K562 (cell line): ENCODE measurements around the gene SPATS2L. TPM values are rescaled to one million over a fixed set of nuclear protein-coding genes. Genes with fewer than 3 reads are reported as not detected.

Experiments
- ATAC-seq: fragments of 200-7000 bp; cut with Tn5 transposase; 3 replicates; pipeline ENCODE4 v1.9.1; 2020; ENCODE audit warnings: moderate library complexity
- BruUV-seq: library from RNA; stranded (reverse); fragments of 400-500 nt; replicated peaks from 2 replicates; lab custom pipeline; 2021; lab: Mats Ljungman, UMichigan
- CTCF ChIA-PET: fragments of 300-600 bp; formaldehyde crosslinking; extraction: SDS; loops from one replicate; lab custom pipeline; 2021; ENCODE audit warnings: low intra/inter-chr PET ratio; lab: Yijun Ruan, JAX
- POLR2A ChIA-PET: fragments of 300-600, 350-650 bp; sonication (Branson Sonifier 250); formaldehyde crosslinking; extraction: SDS; loops from one replicate; lab custom pipeline; 2021; ENCODE audit warnings: antibody characterized with exemption, inconsistent platforms; lab: Yijun Ruan, JAX
- DNase-seq, 4 experiments: peaks; one replicate each; pipeline versions ENCODE4 v3.0.0 to v3.0.0-alpha.2; 2011 to 2018; ENCODE audit warnings: low spot score in 3 of 4, mixed read lengths in 3 of 4; ENCODE audit errors: extremely low read depth in 1 of 4
- FAIRE-seq: peaks from 2 replicates; lab custom pipeline; 2011; peaks lifted over from hg19 to GRCh38; lab: Jason Lieb, UNC
- H2AFZ ChIP-seq: 2 replicates; pipeline ENCODE4 v1.6.0; 2011; ENCODE audit warnings: low read depth, low read length, control low read depth, inconsistent platforms
- H3K27ac ChIP-seq: fragments of 200-600 bp; 3 replicates; pipeline ENCODE4 v1.8.0; 2011; ENCODE audit warnings: low read depth, mild to moderate bottlenecking, control low read depth, inconsistent platforms, low read length, moderate library complexity, mixed read lengths; ENCODE audit errors: extremely low read depth
- H3K27me3 ChIP-seq, 2 experiments: fragments of 300-600 bp in 1 of 2; 2 replicates in 1 of 2; 3 replicates in 1 of 2; pipeline versions ENCODE4 v1.6.0 to v1.8.0; 2011; ENCODE audit warnings: inconsistent platforms in 2 of 2, low read length in 2 of 2, mild to moderate bottlenecking in 1 of 2, mixed read lengths in 1 of 2, moderate library complexity in 1 of 2; ENCODE audit not compliant: control insufficient read depth in 2 of 2, insufficient read depth in 2 of 2
- H3K36me3 ChIP-seq: fragments of 300-600 bp; 3 replicates; pipeline ENCODE4 v1.8.0; 2011; ENCODE audit warnings: mild to moderate bottlenecking, low read length, inconsistent platforms; ENCODE audit not compliant: control insufficient read depth, insufficient read depth
- H3K4me1 ChIP-seq, 2 experiments: fragments of 200-600 bp in 1 of 2; replicated peaks in 1 of 2; 2 replicates in 1 of 2; 3 replicates in 1 of 2; pipeline versions ENCODE4 v1.5.1 to v1.8.0; 2011; ENCODE audit warnings: inconsistent platforms in 2 of 2, low read length in 2 of 2, mild to moderate bottlenecking in 1 of 2, mixed read lengths in 1 of 2, moderate library complexity in 1 of 2; ENCODE audit not compliant: control insufficient read depth in 2 of 2, insufficient read depth in 2 of 2
- H3K4me2 ChIP-seq: 2 replicates; pipeline ENCODE4 v1.6.1; 2011; ENCODE audit warnings: low read length, control low read depth, inconsistent platforms, mixed read lengths; ENCODE audit not compliant: insufficient read depth
- H3K4me3 ChIP-seq: fragments of 200-600 bp; sonication (generic), shearing (Covaris generic); 2 replicates; pipeline ENCODE4 v1.5.1; 2016; ENCODE audit warnings: control low read depth, inconsistent platforms
- H3K79me2 ChIP-seq: fragments of 200-600 bp; 3 replicates; pipeline ENCODE4 v1.8.0; 2011; ENCODE audit warnings: low read length, inconsistent platforms; ENCODE audit not compliant: control insufficient read depth, insufficient read depth
- H3K9ac ChIP-seq, 2 experiments: 2 replicates each; pipeline versions ENCODE4 v1.6.0 to v1.6.1; 2011; ENCODE audit warnings: low read depth in 2 of 2, low read length in 2 of 2, control low read depth in 1 of 2, inconsistent platforms in 1 of 2, mild to moderate bottlenecking in 1 of 2, mixed read lengths in 1 of 2; ENCODE audit not compliant: insufficient read depth in 1 of 2
- H3K9me1 ChIP-seq: one replicate; pipeline ENCODE4 v1.6.0; 2011; ENCODE audit warnings: inconsistent platforms, mild to moderate bottlenecking, low read length, moderate library complexity; ENCODE audit not compliant: control insufficient read depth, insufficient read depth
- H3K9me3 ChIP-seq: replicated peaks from 2 replicates; pipeline ENCODE4 v1.5.1; 2011; ENCODE audit warnings: low read depth, low read length, inconsistent platforms; ENCODE audit not compliant: control insufficient read depth, insufficient read depth
- H4K20me1 ChIP-seq: replicated peaks from 2 replicates; pipeline ENCODE4 v1.6.1; 2011; ENCODE audit warnings: low read length, inconsistent platforms, mixed read lengths; ENCODE audit not compliant: control insufficient read depth, insufficient read depth
- ERF ChIP-seq: fragments of 450-650 bp; formaldehyde crosslinking; IDR thresholded peaks from 2 replicates; pipeline ENCODE4 v1.4.0; 2020; ENCODE audit warnings: mild to moderate bottlenecking, mixed read lengths
- ESRRB ChIP-seq: fragments of 250-450 bp; sonication (Bioruptor Pico); IDR thresholded peaks from 2 replicates; pipeline ENCODE4 v1.5.0; 2020; ENCODE audit warnings: mild to moderate bottlenecking, moderate library complexity, borderline replicate concordance
- FIP1L1 ChIP-seq: fragments of 200-400 bp; formaldehyde crosslinking; IDR thresholded peaks from 2 replicates; pipeline ENCODE4 v1.6.1; 2018; ENCODE audit warnings: mild to moderate bottlenecking, low read depth, low read length; ENCODE audit not compliant: poor library complexity, severe bottlenecking
- HDAC3 ChIP-seq: fragments of 450-650 bp; IDR thresholded peaks from 2 replicates; pipeline ENCODE4 v1.6.1; 2018; ENCODE audit warnings: borderline replicate concordance, mild to moderate bottlenecking, moderate library complexity; ENCODE audit not compliant: partially characterized antibody
- HNRNPUL1 ChIP-seq: fragments of 200-400 bp; formaldehyde crosslinking; IDR thresholded peaks from 2 replicates; pipeline ENCODE4 v1.6.1; 2017; ENCODE audit warnings: low read length
- JUND ChIP-seq, 2 experiments: IDR thresholded peaks; 2 replicates in 1 of 2; 3 replicates in 1 of 2; pipeline ENCODE4 v1.6.1; 2011; ENCODE audit warnings: borderline replicate concordance in 2 of 2, low read depth in 2 of 2, low read length in 2 of 2, improper control_type of control experiment in 1 of 2, missing biosample characterization in 1 of 2, missing genetic modification characterization in 1 of 2, missing genetic modification reagents in 1 of 2
- SREBF1 ChIP-seq: fragments of 150-350 bp; IDR thresholded peaks from 2 replicates; pipeline ENCODE4 v1.6.1; 2014; ENCODE audit warnings: antibody characterized with exemption, low read depth, low read length, borderline replicate concordance
- TCF3 ChIP-seq: sonication (generic); formaldehyde crosslinking; IDR thresholded peaks from 2 replicates; pipeline ENCODE4 v1.4.0; 2020; ENCODE audit warnings: mild to moderate bottlenecking, missing genetic modification reagents
- TRIM24 ChIP-seq, 2 experiments: fragments of 450-650 bp; IDR thresholded peaks; 2 replicates each; pipeline ENCODE4 v1.6.1; 2016
- ZNF143 ChIP-seq: sonication (generic); formaldehyde crosslinking; IDR thresholded peaks from 2 replicates; pipeline ENCODE4 v1.9.0; 2022; ENCODE audit warnings: mild to moderate bottlenecking, missing genetic modification reagents
- ZNF507 ChIP-seq: conservative IDR thresholded peaks from 2 replicates; pipeline ENCODE4 v1.6.1; 2017; ENCODE audit warnings: missing genetic modification characterization, missing compliant biosample characterization
- WGBS: fragments of 100-300 bp; shearing (Covaris generic); methylation state at CpG from one replicate; pipeline ENCODE4 v1.1.6; 2016; ENCODE audit warnings: low coverage, mixed read lengths; ENCODE audit not compliant: insufficient coverage; ENCODE audit errors: missing lambda C conversion rate; 5-methylcytosine and 5-hydroxymethylcytosine counted together
- in situ Hi-C: fragments of 300-500 bp; cut with MboI; formaldehyde crosslinking; loops from 4 replicates; pipeline ENCODE4 v1.15.0; 2018; ENCODE audit warnings: inconsistent platforms, mixed read lengths
- intact Hi-C: fragments of 100-400 bp; cut with micrococcal nuclease; formaldehyde crosslinking; loops from 2 replicates; pipeline ENCODE4 v1.14.2; 2022
- polyA plus RNA-seq, 8 experiments: library from polyadenylated mRNA; depleted of rRNA in 4 of 8; stranded (reverse) in 5 of 8; unstranded in 3 of 8; fragments of >200 nt; fragmentation: Nextera tagmentation in 2 of 8; fragmentation: Illumina TruSeq in 1 of 8; extraction: Ambion mirVana in 2 of 8; extraction: Trizol in 1 of 8; gene quantifications; 2 replicates each; pipeline versions ENCODE4 v1.2.1 to v1.2.3, GENCODE V29; 2011 to 2014; ENCODE audit warnings: inconsistent platforms in 1 of 8, missing spikeins in 1 of 8
- total RNA-seq, 7 experiments: library from RNA; depleted of rRNA in 6 of 7; stranded (reverse); fragments of >200 nt in 6 of 7; fragmentation: Illumina TruSeq in 2 of 7; extraction: Trizol in 2 of 7; gene quantifications; 2 replicates each; pipeline versions ENCODE4 v1.2.1 to v1.2.3, GENCODE V29; 2011 to 2021; ENCODE audit warnings: low replicate concordance in 1 of 7
- TF ChIP-seq, protein P1 (sequence below): fragments of 250-450 bp; sonication (Bioruptor Pico); IDR thresholded peaks from 2 replicates; pipeline ENCODE4 v1.5.0; 2022; ENCODE audit warnings: mild to moderate bottlenecking
- TF ChIP-seq, protein P2 (sequence below): fragments of 200-400 bp; formaldehyde crosslinking; IDR thresholded peaks from 2 replicates; pipeline ENCODE4 v1.6.1; 2017; ENCODE audit warnings: mild to moderate bottlenecking, low read depth, low read length, moderate library complexity

SPATS2L gene
- total and polyA plus RNA-seq, 9 of the 15 experiments (the other 6 are each of a cell fraction or from before 2014, with no cell fraction given): 11.3 to 41.5 (median 24.9) TPM

DNA sequence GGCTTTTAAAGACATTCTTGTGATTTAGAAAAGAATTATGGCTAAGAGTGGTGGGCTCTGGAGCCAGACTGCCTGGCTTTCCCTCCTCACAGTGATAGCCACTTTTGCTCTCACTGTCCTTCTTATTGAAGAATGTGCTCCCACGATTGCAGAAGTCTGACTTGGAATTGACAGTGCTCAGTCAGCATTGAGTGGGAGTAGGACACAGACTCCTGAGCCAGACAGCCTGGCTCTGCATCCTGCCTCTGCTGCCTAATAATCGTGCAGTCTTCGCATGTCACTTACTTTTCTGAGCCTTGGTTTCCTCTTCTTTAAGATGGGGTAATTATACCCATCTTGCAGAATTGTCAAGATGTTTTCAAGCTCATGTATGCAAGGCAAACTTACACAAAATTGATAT lies 23.3 kb downstream of the SPATS2L start (continued):
- TF ChIP-seq, protein P1, sequence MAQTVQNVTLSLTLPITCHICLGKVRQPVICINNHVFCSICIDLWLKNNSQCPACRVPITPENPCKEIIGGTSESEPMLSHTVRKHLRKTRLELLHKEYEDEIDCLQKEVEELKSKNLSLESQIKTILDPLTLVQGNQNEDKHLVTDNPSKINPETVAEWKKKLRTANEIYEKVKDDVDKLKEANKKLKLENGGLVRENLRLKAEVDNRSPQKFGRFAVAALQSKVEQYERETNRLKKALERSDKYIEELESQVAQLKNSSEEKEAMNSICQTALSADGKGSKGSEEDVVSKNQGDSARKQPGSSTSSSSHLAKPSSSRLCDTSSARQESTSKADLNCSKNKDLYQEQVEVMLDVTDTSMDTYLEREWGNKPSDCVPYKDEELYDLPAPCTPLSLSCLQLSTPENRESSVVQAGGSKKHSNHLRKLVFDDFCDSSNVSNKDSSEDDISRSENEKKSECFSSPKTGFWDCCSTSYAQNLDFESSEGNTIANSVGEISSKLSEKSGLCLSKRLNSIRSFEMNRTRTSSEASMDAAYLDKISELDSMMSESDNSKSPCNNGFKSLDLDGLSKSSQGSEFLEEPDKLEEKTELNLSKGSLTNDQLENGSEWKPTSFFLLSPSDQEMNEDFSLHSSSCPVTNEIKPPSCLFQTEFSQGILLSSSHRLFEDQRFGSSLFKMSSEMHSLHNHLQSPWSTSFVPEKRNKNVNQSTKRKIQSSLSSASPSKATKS (CRISPR knock-in tag): no peak
- TF ChIP-seq JUND (IDR thresholded peaks at IDR 0.05; ENCODE audit: borderline replicate concordance, low read depth, low read length): no peak
- TF ChIP-seq JUND (tag; IDR thresholded peaks at IDR 0.05; ENCODE audit: borderline replicate concordance, low read depth, low read length): no peak

DNA sequence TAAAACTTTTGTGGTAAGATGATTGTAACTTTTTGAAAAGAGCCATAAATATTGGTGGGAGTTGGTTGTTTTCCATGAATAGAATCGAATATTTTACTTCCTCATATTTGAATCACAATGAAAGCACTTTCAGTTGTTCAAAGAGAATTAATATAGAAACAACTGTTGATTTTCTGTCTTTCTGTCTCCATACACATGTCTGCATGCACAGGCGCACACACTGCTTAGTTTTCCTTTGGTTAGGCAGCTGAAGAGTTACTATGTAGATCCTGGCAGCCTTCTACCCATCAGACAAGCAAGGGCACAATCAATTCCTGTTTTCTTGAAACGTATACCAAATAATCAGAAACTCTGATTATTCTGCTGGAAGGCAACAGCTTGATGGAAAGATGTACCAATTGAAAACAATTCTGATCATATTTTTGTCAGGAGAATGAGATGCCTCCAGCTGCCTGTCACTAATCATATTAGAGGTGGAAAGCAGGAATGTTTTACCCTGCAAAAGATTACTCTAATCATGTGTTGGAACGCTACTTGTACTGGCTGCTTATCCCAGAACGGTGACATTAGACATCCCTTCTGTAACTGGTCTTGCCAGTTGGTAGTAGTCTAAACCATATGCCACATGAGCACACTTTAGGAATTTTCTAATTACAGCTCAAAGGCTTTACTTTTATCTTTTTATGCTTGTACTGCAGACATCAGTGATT lies 24.0 kb downstream of the SPATS2L start:
- H3K9me3 ChIP-seq: no peaks in the 10 kb centered on the region
- ChIA-PET CTCF (no interaction called here), POLR2A (no interaction called here)
- intact Hi-C loops: no loop called here
- no peaks in the 10 kb centered on the region for H3K79me2 ChIP-seq
- H3K27ac ChIP-seq: no peak overlapping the region
- 40% methylated on average over 4 of the region's 5 CpGs for WGBS
- FAIRE-seq (no peak), DNase-seq (no peak), ATAC-seq (no peak)
- H3K4me2 ChIP-seq: no peak overlapping the region
- no peaks in the 10 kb centered on the region for H3K27me3 ChIP-seq
- no peaks in the 10 kb centered on the region for H3K9me1 ChIP-seq
- H4K20me1 ChIP-seq: no peaks in the 10 kb centered on the region
- H3K36me3 ChIP-seq: no peaks in the 10 kb centered on the region; the same call in 2 of the 3 replicates
- H3K4me3 ChIP-seq: no peak overlapping the region
- no peaks in the 10 kb centered on the region; a peak in 1 of 5 replicates for H3K4me1 ChIP-seq
- no TSS peak for BruUV-seq
- H3K9ac ChIP-seq: no peak overlapping the region
- no peak overlapping the region for H2AFZ ChIP-seq
- in situ Hi-C loops: no loop called here
- no peak for TF ChIP-seq TRIM24 (IDR thresholded peaks at IDR 0.05)
- TF ChIP-seq, protein P2, sequence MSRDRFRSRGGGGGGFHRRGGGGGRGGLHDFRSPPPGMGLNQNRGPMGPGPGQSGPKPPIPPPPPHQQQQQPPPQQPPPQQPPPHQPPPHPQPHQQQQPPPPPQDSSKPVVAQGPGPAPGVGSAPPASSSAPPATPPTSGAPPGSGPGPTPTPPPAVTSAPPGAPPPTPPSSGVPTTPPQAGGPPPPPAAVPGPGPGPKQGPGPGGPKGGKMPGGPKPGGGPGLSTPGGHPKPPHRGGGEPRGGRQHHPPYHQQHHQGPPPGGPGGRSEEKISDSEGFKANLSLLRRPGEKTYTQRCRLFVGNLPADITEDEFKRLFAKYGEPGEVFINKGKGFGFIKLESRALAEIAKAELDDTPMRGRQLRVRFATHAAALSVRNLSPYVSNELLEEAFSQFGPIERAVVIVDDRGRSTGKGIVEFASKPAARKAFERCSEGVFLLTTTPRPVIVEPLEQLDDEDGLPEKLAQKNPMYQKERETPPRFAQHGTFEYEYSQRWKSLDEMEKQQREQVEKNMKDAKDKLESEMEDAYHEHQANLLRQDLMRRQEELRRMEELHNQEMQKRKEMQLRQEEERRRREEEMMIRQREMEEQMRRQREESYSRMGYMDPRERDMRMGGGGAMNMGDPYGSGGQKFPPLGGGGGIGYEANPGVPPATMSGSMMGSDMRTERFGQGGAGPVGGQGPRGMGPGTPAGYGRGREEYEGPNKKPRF: no peak
- TF ChIP-seq ESRRB (CRISPR knock-in tag): no peak
- no peak for TF ChIP-seq ERF (CRISPR knock-in tag)
- no peak for TF ChIP-seq HDAC3
- no peak for TF ChIP-seq SREBF1
- no peak for TF ChIP-seq ZNF507 (tag)
- no peak for TF ChIP-seq ZNF143 (CRISPR knock-in tag)
- TF ChIP-seq HNRNPUL1: no peak
- TF ChIP-seq FIP1L1: no peak
- TF ChIP-seq TCF3: no peak
